HepG2 (cell line): ENCODE results near the gene E2F1. TPM values are rescaled to one million over a fixed set of nuclear protein-coding genes. Genes with fewer than 3 reads are reported as not detected.

Experiments
- ATF7 ChIP-seq, 2 experiments: fragments of 450-650 bp in 1 of 2; sonication (generic) in 1 of 2; formaldehyde crosslinking in 1 of 2; IDR thresholded peaks; 2 replicates each; pipeline versions ENCODE4 v1.4.0 to v1.6.1; 2016 to 2020; ENCODE audit warnings: antibody characterized with exemption in 1 of 2, mild to moderate bottlenecking in 1 of 2, missing genetic modification reagents in 1 of 2
- CHD4 ChIP-seq: fragments of 200-600 bp; sonication (generic); IDR thresholded peaks from 2 replicates; pipeline ENCODE4 v1.7.0; 2017; ENCODE audit warnings: mild to moderate bottlenecking, low read length, borderline replicate concordance
- EEA1 ChIP-seq: sonication (generic); formaldehyde crosslinking; IDR thresholded peaks from 2 replicates; pipeline ENCODE4 v1.5.1; 2020; ENCODE audit warnings: mild to moderate bottlenecking, missing genetic modification reagents, borderline replicate concordance
- FOXO1 ChIP-seq: sonication (generic); formaldehyde crosslinking; IDR thresholded peaks from 2 replicates; pipeline ENCODE4 v1.4.0; 2020; ENCODE audit warnings: missing genetic modification reagents
- HES4 ChIP-seq: sonication (generic); formaldehyde crosslinking; IDR thresholded peaks from 2 replicates; pipeline ENCODE4 v1.9.0; 2021; ENCODE audit warnings: mild to moderate bottlenecking, missing genetic modification reagents, borderline replicate concordance
- HOXD1 ChIP-seq: sonication (generic); formaldehyde crosslinking; IDR thresholded peaks from 2 replicates; pipeline ENCODE4 v1.5.0; 2020; ENCODE audit warnings: missing genetic modification reagents
- IKZF4 ChIP-seq: sonication (generic); formaldehyde crosslinking; IDR thresholded peaks from 2 replicates; pipeline ENCODE4 v1.5.1; 2020; ENCODE audit warnings: borderline replicate concordance, mild to moderate bottlenecking, low read depth, missing genetic modification reagents; ENCODE audit errors: not compliant biosample characterization
- LCORL ChIP-seq, 2 experiments: fragments of 450-650 bp in 1 of 2; sonication (generic) in 1 of 2; formaldehyde crosslinking in 1 of 2; IDR thresholded peaks; 2 replicates each; pipeline versions ENCODE4 v1.5.0 to v1.6.1; 2017 to 2020; ENCODE audit warnings: antibody characterized with exemption in 1 of 2, missing genetic modification reagents in 1 of 2
- MEIS2 ChIP-seq: sonication (generic); formaldehyde crosslinking; IDR thresholded peaks from 2 replicates; pipeline ENCODE4 v1.9.0; 2021; ENCODE audit warnings: mild to moderate bottlenecking, missing genetic modification reagents
- POGZ ChIP-seq: sonication (generic); formaldehyde crosslinking; IDR thresholded peaks from 2 replicates; pipeline ENCODE4 v1.4.0; 2020; ENCODE audit warnings: mild to moderate bottlenecking, missing genetic modification reagents
- SAP130 ChIP-seq: IDR thresholded peaks from 2 replicates; pipeline ENCODE4 v1.6.1; 2016; ENCODE audit warnings: low read depth
- SMARCC2 ChIP-seq: fragments of 450-650 bp; IDR thresholded peaks from 2 replicates; pipeline ENCODE4 v1.6.1; 2017; ENCODE audit warnings: antibody characterized with exemption, mild to moderate bottlenecking
- ZFP36L2 ChIP-seq: sonication (generic); formaldehyde crosslinking; IDR thresholded peaks from 2 replicates; pipeline ENCODE4 v1.4.0; 2020; ENCODE audit warnings: missing genetic modification reagents
- ZNF20 ChIP-seq: sonication (generic); formaldehyde crosslinking; IDR thresholded peaks from 2 replicates; pipeline ENCODE4 v1.4.0; 2020; ENCODE audit warnings: mild to moderate bottlenecking, moderate library complexity, missing genetic modification reagents
- ZNF253 ChIP-seq: sonication (generic); formaldehyde crosslinking; IDR thresholded peaks from 2 replicates; pipeline ENCODE4 v1.8.0; 2022; ENCODE audit warnings: mild to moderate bottlenecking, missing genetic modification reagents, borderline replicate concordance
- ZNF34 ChIP-seq: sonication (generic); formaldehyde crosslinking; IDR thresholded peaks from 2 replicates; pipeline ENCODE4 v1.4.0; 2020; ENCODE audit warnings: mild to moderate bottlenecking, missing genetic modification reagents, borderline replicate concordance
- ZNF496 ChIP-seq: sonication (generic); formaldehyde crosslinking; IDR thresholded peaks from 2 replicates; pipeline ENCODE4 v1.8.1; 2023; ENCODE audit warnings: mild to moderate bottlenecking, moderate library complexity, missing genetic modification reagents; ENCODE audit not compliant: insufficient replicate concordance
- ZNF543 ChIP-seq: sonication (generic); formaldehyde crosslinking; IDR thresholded peaks from 2 replicates; pipeline ENCODE4 v1.4.0; 2020; ENCODE audit warnings: mild to moderate bottlenecking, missing genetic modification reagents
- ZNF616 ChIP-seq: sonication (generic); formaldehyde crosslinking; IDR thresholded peaks from 2 replicates; pipeline ENCODE4 v1.5.0; 2020; ENCODE audit warnings: low read depth, mild to moderate bottlenecking, missing genetic modification reagents
- ZNF629 ChIP-seq: sonication (generic); formaldehyde crosslinking; conservative IDR thresholded peaks from 2 replicates; pipeline ENCODE4 v1.5.0; 2020; ENCODE audit warnings: missing genetic modification reagents
- ZNF740 ChIP-seq: sonication (generic); formaldehyde crosslinking; IDR thresholded peaks from 2 replicates; pipeline ENCODE4 v1.4.0; 2020; ENCODE audit warnings: missing genetic modification reagents
- polyA plus RNA-seq, 8 experiments: library from polyadenylated mRNA; depleted of rRNA in 3 of 8; stranded (reverse) in 7 of 8; unstranded in 1 of 8; fragments of >200 nt; fragmentation: Illumina TruSeq in 4 of 8; extraction: Trizol in 4 of 8; gene quantifications; 2 replicates each; pipeline versions ENCODE4 v1.2.1 to v1.2.3, GENCODE V29; 2011 to 2016; ENCODE audit warnings: low read depth in 4 of 8, missing spikeins in 1 of 8, mixed read lengths in 1 of 8; ENCODE audit not compliant: insufficient read depth in 1 of 8
- total RNA-seq, 5 experiments: library from RNA; depleted of rRNA; stranded (reverse); fragments of >200 nt; fragmentation: Illumina TruSeq; extraction: Trizol; gene quantifications; 2 replicates each; pipeline ENCODE4 v1.2.3, GENCODE V29; 2016; ENCODE audit warnings: low read depth in 1 of 5
- TF ChIP-seq, protein P1 (sequence below): sonication (generic); formaldehyde crosslinking; IDR thresholded peaks from 2 replicates; pipeline ENCODE4 v1.8.1; 2023; ENCODE audit warnings: mild to moderate bottlenecking, inconsistent platforms, moderate library complexity, missing genetic modification reagents, borderline replicate concordance
- TF ChIP-seq, protein P2 (sequence below), 2 experiments: fragments of 450-650 bp in 1 of 2; sonication (generic) in 1 of 2; formaldehyde crosslinking; IDR thresholded peaks; 2 replicates each; pipeline versions ENCODE4 v1.5.0 to v1.8.0; 2020 to 2022; ENCODE audit warnings: mild to moderate bottlenecking in 1 of 2, missing genetic modification reagents in 1 of 2
- TF ChIP-seq, protein P3 (sequence below): sonication (generic); formaldehyde crosslinking; conservative IDR thresholded peaks from 2 replicates; pipeline ENCODE4 v1.4.0; 2020; ENCODE audit warnings: missing genetic modification reagents

E2F1 gene
- total and polyA plus RNA-seq, 2 of the 13 experiments (the other 11 are each of a cell fraction or from before 2014, with no cell fraction given) = 25.5 to 39.4 TPM

GRCh38 chr20:33709398-33709797 is 23.2 kb upstream of the E2F1 start (continued):
- TF ChIP-seq, protein P1, sequence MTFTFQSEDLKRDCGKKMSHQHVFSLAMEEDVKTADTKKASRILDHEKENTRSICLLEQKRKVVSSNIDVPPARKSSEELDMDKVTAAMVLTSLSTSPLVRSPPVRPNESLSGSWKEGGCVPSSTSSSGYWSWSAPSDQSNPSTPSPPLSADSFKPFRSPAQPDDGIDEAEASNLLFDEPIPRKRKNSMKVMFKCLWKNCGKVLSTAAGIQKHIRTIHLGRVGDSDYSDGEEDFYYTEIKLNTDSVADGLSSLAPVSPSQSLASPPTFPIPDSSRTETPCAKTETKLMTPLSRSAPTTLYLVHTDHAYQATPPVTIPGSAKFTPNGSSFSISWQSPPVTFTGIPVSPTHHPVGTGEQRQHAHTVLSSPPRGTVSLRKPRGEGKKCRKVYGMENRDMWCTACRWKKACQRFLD (CRISPR knock-in tag) = no peak
- TF ChIP-seq ZFP36L2 (CRISPR knock-in tag) (no peak), FOXO1 (no peak; the same call in 1 of the 2 replicates), SAP130 (CRISPR knock-in tag) (no peak), LCORL (IDR thresholded peaks at IDR 0.05) (no peak), LCORL (CRISPR knock-in tag; IDR thresholded peaks at IDR 0.05) (peak; percentile 36; the same call in 1 of the 2 replicates), ZNF740 (CRISPR knock-in tag) (no peak), ATF7 (IDR thresholded peaks at IDR 0.05) (no peak), ATF7 (CRISPR knock-in tag; IDR thresholded peaks at IDR 0.05) (no peak), ZNF20 (no peak), HOXD1 (no peak), MEIS2 (CRISPR knock-in tag) (no peak), ZNF34 (CRISPR knock-in tag) (no peak), HES4 (CRISPR knock-in tag) (no peak), CHD4 (no peak), ZNF496 (CRISPR knock-in tag) (no peak), POGZ (peak; percentile 36; the same call in 1 of the 2 replicates), ZNF629 (CRISPR knock-in tag) (peak; percentile 76), ZNF543 (CRISPR knock-in tag) (no peak), SMARCC2 (no peak), EEA1 (no peak), ZNF253 (no peak), IKZF4 (CRISPR knock-in tag) (no peak), ZNF616 (CRISPR knock-in tag) (no peak)
- TF ChIP-seq, protein P2, sequence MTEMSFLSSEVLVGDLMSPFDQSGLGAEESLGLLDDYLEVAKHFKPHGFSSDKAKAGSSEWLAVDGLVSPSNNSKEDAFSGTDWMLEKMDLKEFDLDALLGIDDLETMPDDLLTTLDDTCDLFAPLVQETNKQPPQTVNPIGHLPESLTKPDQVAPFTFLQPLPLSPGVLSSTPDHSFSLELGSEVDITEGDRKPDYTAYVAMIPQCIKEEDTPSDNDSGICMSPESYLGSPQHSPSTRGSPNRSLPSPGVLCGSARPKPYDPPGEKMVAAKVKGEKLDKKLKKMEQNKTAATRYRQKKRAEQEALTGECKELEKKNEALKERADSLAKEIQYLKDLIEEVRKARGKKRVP (CRISPR knock-in tag; IDR thresholded peaks at IDR 0.05) = no peak
- TF ChIP-seq, protein P3, sequence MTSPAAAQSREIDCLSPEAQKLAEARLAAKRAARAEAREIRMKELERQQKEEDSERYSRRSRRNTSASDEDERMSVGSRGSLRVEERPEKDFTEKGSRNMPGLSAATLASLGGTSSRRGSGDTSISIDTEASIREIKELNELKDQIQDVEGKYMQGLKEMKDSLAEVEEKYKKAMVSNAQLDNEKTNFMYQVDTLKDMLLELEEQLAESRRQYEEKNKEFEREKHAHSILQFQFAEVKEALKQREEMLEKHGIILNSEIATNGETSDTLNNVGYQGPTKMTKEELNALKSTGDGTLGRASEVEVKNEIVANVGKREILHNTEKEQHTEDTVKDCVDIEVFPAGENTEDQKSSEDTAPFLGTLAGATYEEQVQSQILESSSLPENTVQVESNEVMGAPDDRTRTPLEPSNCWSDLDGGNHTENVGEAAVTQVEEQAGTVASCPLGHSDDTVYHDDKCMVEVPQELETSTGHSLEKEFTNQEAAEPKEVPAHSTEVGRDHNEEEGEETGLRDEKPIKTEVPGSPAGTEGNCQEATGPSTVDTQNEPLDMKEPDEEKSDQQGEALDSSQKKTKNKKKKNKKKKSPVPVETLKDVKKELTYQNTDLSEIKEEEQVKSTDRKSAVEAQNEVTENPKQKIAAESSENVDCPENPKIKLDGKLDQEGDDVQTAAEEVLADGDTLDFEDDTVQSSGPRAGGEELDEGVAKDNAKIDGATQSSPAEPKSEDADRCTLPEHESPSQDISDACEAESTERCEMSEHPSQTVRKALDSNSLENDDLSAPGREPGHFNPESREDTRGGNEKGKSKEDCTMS (CRISPR knock-in tag) = no peak
